Keratinocyte (primary cell): ENCODE measurements around the gene C10orf120.

Source experiments
- EZH2 ChIP-seq: IDR thresholded peaks from one replicate; pipeline ENCODE4 v1.6.1; 2012; ENCODE audit warnings: inconsistent platforms, mild to moderate bottlenecking, low read length, moderate library complexity
- TF ChIP-seq, protein P1 (sequence below), 3 experiments: IDR thresholded peaks in 1 of 3; conservative IDR thresholded peaks in 1 of 3; optimal IDR thresholded peaks in 1 of 3; 2 replicates in 2 of 3; 3 replicates in 1 of 3; pipeline versions ENCODE3 to v1.5.1; 2011; ENCODE audit warnings: low read length in 3 of 3, mild to moderate bottlenecking in 3 of 3, moderate library complexity in 2 of 3, control low read depth in 1 of 3, inconsistent platforms in 1 of 3; ENCODE audit not compliant: insufficient read depth in 2 of 3; ENCODE audit errors: extremely low read depth in 1 of 3

DNA sequence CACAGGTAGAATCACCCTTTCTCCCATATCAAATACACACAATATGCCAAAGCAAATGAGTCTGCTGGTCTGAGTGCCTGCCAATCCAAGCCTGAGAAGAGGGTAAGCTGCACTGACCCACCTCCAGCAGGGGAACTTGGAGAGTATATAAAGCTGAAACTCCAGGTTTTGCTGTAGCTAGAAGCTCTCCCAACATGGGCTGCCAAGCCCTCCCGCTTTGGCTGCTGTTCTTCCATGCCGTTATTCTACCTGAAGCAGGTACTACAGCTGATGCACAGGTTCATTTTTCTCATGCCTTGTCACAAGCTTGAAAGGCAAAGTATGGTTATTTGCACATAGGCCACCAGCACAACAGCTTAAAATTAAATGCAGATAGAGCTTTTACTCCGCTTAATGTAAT lies 21.5 kb upstream of the C10orf120 start:
- TF ChIP-seq, protein P1, sequence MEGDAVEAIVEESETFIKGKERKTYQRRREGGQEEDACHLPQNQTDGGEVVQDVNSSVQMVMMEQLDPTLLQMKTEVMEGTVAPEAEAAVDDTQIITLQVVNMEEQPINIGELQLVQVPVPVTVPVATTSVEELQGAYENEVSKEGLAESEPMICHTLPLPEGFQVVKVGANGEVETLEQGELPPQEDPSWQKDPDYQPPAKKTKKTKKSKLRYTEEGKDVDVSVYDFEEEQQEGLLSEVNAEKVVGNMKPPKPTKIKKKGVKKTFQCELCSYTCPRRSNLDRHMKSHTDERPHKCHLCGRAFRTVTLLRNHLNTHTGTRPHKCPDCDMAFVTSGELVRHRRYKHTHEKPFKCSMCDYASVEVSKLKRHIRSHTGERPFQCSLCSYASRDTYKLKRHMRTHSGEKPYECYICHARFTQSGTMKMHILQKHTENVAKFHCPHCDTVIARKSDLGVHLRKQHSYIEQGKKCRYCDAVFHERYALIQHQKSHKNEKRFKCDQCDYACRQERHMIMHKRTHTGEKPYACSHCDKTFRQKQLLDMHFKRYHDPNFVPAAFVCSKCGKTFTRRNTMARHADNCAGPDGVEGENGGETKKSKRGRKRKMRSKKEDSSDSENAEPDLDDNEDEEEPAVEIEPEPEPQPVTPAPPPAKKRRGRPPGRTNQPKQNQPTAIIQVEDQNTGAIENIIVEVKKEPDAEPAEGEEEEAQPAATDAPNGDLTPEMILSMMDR (optimal IDR thresholded peaks at IDR 0.05 in 1 of 3, IDR thresholded peaks at IDR 0.05 in 1 of 3, conservative IDR thresholded peaks at IDR 0.05 in 1 of 3; ENCODE audit: extremely low read depth in 1 of 3, insufficient read depth in 2 of 3, low read length in 3 of 3), result no peak
- TF ChIP-seq EZH2, result no peak
